Neutrophil (primary cell): ENCODE results near the gene NOX3.
"Not testable (repeated sequence)": the region's sequence is repeated elsewhere in the genome, so short reads cannot be mapped to it uniquely, and the experiment has no call there.

Source experiments
- H3K27ac ChIP-seq: fragments of 200-600 bp; sonication (generic); 2 replicates; pipeline ENCODE4 v1.5.1; 2016; ENCODE audit warnings: mild to moderate bottlenecking, moderate library complexity
- H3K27me3 ChIP-seq: fragments of 200-600 bp; sonication (generic); 2 replicates; pipeline ENCODE4 v1.6.0; 2016; ENCODE audit warnings: mild to moderate bottlenecking
- H3K36me3 ChIP-seq: fragments of 200-600 bp; sonication (generic); 2 replicates; pipeline ENCODE4 v1.5.1; 2017
- H3K4me1 ChIP-seq, 2 experiments: fragments of 200-600 bp in 1 of 2; sonication (generic) in 1 of 2; 1 replicate in 1 of 2; 2 replicates in 1 of 2; pipeline versions ENCODE4 v1.5.1 to v1.6.1; 2013 to 2016; ENCODE audit warnings: low read depth in 1 of 2, low read length in 1 of 2, mild to moderate bottlenecking in 1 of 2, moderate library complexity in 1 of 2; ENCODE audit not compliant: control insufficient read depth in 1 of 2, insufficient read depth in 1 of 2
- H3K4me3 ChIP-seq, 2 experiments: fragments of 200-600 bp in 1 of 2; sonication (generic) in 1 of 2; 1 replicate in 1 of 2; 2 replicates in 1 of 2; pipeline ENCODE4 v1.5.1; 2013 to 2016; ENCODE audit warnings: low read depth in 1 of 2, low read length in 1 of 2, mild to moderate bottlenecking in 1 of 2, moderate library complexity in 1 of 2
- H3K9me3 ChIP-seq: fragments of 200-600 bp; sonication (generic); 2 replicates; pipeline ENCODE4 v1.5.1; 2016
- CTCF ChIP-seq: fragments of 200-600 bp; sonication (generic); IDR thresholded peaks from 2 replicates; pipeline ENCODE4 v1.5.1; 2016; ENCODE audit warnings: antibody characterized with exemption

Gene NOX3

GRCh38 chr6:155491421-155491820, 35.8 kb upstream of the NOX3 start:
- no peak for TF ChIP-seq CTCF
- Histone ChIP-seq H3K27ac (no peak overlapping the region), H3K27me3 (no peaks in the 10 kb centered on the region), H3K9me3 (no peaks in the 10 kb centered on the region), H3K36me3 (no peaks in the 10 kb centered on the region), H3K4me1 (no peaks in the 10 kb centered on the region), H3K4me3 (no peak overlapping the region)

GRCh38 chr6:155488197-155488596, 32.6 kb upstream of the NOX3 start:
- H3K36me3 ChIP-seq, H3K27ac ChIP-seq, H3K4me3 ChIP-seq, H3K4me1 ChIP-seq, H3K27me3 ChIP-seq, H3K9me3 ChIP-seq: not testable (repeated sequence)

DNA sequence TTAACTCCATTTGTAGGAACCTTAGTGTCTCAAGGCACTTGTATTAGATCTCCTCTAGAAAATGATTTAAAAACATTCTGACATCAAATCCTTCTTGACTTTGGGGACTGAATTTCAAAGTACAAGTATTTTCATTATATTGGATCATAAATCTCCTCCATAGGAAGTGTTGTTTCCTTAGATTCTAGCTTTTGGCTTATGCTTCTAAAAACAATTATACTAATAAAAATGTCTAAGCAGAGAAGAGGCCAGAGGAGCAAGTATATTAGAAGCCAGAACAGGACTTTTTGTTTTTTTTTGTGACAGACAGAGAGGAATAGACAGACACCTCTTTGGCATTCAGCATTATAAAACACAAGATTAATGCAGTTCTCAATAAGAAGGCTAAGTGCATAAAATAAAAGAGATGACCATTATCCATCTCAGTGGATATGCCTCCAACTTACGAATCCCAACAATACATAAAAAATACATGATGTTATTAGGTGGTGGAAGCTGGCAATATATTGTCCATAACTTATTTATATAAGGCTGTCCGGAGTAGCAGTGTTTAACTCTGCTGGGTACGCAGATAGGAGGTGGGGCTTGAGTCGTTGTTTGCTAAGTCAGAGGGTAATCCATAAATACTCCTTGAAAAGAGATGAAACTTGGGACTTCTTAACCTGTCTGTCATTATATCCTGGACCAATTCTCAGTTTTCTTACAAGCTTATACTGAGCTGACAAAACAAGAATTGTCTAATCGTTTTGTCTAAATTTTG, 31.9 kb upstream of the NOX3 start:
- no peaks in the 10 kb centered on the region for H3K9me3 ChIP-seq
- no peaks in the 10 kb centered on the region for H3K36me3 ChIP-seq
- TF ChIP-seq CTCF: no peak
- no peak overlapping the region for H3K27ac ChIP-seq
- no peaks in the 10 kb centered on the region for H3K27me3 ChIP-seq
- no peak overlapping the region for H3K4me3 ChIP-seq
- H3K4me1 ChIP-seq: no peaks in the 10 kb centered on the region

DNA sequence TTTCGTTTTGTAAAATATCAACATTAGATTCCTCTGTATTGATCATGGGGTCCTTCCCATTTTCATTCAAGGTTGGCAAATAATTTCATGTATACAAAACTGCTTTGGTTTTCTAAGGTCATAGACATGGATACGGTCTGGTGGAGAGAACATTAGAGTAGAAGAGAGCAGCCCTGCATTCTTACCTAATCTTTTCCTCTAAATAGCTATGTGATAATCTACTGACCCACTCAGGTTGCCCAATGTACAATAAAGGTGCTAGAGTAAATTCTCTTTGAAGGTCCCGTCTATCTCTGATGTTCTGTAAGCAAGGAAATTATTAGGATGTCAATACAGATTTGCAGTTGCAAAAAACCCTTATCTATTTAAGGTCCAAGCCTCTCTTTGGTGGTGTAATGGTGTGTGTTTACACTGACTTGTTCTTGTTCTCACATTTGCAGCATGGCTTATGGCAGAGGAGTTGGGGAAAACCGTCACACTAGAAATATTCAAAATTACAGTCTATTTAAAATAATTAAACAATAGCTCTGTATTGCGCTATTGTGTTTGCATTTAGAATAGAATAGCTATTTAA, 31.2 kb upstream of the NOX3 start:
- H3K27ac ChIP-seq: no peak overlapping the region
- H3K4me3 ChIP-seq: no peak overlapping the region
- no peaks in the 10 kb centered on the region for H3K36me3 ChIP-seq
- H3K4me1 ChIP-seq: no peaks in the 10 kb centered on the region
- H3K9me3 ChIP-seq: no peaks in the 10 kb centered on the region
- H3K27me3 ChIP-seq: no peaks in the 10 kb centered on the region
- no peak for TF ChIP-seq CTCF

DNA sequence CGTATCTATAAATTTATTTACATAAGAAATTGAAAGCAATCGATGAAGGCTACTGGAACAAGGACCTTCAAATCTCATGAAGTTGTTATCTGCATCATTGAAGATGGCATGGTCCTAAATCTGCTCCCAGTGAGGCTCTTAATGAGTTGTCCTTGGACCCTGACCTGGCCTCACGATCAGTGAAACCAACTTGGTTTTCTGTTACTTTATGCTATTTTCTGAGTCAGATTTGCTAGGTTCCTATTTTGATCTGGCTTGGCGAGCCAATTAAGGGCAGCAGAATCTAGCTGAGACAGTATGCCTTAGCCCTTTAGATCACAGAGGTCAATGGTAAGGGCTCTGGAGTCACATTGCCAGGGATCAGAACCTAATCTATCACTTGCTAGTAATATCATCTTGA, 30.1 kb upstream of the NOX3 start:
- Histone ChIP-seq H3K27ac (no peak overlapping the region), H3K36me3 (no peaks in the 10 kb centered on the region), H3K27me3 (no peaks in the 10 kb centered on the region), H3K4me1 (no peaks in the 10 kb centered on the region), H3K9me3 (no peaks in the 10 kb centered on the region), H3K4me3 (no peak overlapping the region)
- no peak for TF ChIP-seq CTCF

GRCh38 chr6:155483858-155484257, 28.2 kb upstream of the NOX3 start:
- Histone ChIP-seq H3K27me3 (no peaks in the 10 kb centered on the region), H3K4me3 (no peak overlapping the region), H3K36me3 (no peaks in the 10 kb centered on the region), H3K27ac (no peak overlapping the region), H3K4me1 (no peaks in the 10 kb centered on the region), H3K9me3 (no peaks in the 10 kb centered on the region)
- TF ChIP-seq CTCF: no peak
